GM21737 (cell line): ENCODE data around the gene F8.

ENCODE experiments used
- ATAC-seq: cut with Tn5 transposase; IDR thresholded peaks from one replicate; pipeline ENCODE4 v1.9.1; 2021; ENCODE audit warnings: mild to moderate bottlenecking, moderate library complexity; ENCODE audit not compliant: unreplicated experiment

The F8 gene

GRCh38 chrX:155022585-155022984, at the start of gene F8:
Gene F8, minus strand, starts transcription at chrX:155022723. Its CDS starts 171 bp downstream, at chrX:155022552.
- ATAC-seq, result no peak

DNA sequence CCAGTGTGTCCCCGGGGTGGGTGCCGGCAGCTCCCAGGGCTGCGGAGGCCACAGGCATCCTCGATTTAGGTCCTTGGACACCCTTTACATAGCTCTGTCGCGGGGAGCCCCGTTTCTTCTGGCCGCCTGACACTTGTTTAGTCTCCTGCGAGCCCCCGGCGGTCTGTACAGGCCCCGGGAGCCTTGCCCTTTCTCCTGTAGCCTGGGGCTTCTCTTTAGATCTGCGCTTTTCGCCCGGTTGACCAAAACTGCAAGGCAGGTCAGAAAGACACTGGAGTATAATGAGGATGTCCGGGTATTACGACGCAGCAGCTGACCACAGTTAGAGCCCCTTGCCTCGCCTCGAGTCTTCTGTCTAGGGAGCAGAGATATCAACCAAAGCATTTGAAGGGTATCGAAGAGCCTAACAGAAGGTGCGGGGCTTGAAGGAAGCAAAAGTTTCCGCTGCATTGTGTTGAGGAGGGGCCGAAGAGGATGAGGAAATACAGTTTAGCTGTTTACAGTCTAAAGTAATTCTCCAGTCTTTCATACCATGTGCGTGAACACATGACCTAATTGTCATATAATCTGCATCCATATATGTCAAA, 49.3 kb upstream of the F8 start:
- ATAC-seq, result peak; percentile 13

DNA sequence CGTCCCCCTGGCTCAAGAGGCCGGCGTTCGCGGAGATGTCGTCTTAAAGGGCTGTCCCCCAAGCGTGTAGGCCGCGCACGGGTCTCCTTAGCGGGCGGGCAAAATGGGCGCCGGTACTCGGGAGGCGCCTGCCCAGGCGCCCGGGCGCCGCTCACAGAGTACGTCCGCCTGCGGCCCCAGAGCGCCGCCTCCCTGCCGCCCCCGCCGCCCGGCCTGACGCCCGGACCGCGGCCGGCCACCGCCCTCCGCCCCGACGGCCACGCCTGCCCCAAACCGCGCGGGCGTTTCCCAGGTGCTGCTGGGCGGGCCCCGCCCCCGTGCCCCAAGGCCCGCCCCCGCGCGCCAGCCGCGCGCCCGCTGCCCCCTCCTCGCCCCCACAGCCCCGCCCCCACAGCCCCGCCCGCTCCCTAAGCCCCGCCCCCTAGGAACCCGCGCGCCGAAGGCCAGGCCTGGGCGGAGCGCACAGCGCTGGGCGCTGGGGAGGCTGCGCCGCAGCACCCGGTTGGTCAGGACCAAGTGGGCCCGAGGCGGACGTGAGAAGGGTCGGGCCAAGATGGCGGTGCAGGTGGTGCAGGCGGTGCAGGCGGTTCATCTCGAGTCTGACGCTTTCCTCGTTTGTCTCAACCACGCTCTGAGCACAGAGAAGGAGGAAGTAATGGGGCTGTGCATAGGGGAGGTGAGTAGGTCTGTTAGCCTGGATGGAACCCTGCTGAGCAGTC, 48.6 kb upstream of the F8 start, which contains the start of the genes BRCC3, CMC4 and MTCP1:
Gene BRCC3, plus strand, starts transcription at position 534 of the 719 bp plus-strand sequence. Its CDS starts 20 bp downstream, at position 554.
Gene CMC4, minus strand, starts transcription at position 162 of the 719 bp plus-strand sequence. CDS start 7,113 bp downstream, outside the sequence.
Gene MTCP1, minus strand, starts transcription at position 162 of the 719 bp plus-strand sequence. CDS start 5,126 bp downstream, outside the sequence.
- peak; percentile 89 for ATAC-seq

- peak; percentile 22 for ATAC-seq
These were observed 48.1 kb upstream of the F8 start for GRCh38 chrX:155070663-155070974.

GRCh38 chrX:155070038-155070437, 47.5 kb upstream of the F8 start:
- ATAC-seq, result no peak

GRCh38 chrX:155069414-155069813, 46.9 kb upstream of the F8 start:
- no peak for ATAC-seq

DNA sequence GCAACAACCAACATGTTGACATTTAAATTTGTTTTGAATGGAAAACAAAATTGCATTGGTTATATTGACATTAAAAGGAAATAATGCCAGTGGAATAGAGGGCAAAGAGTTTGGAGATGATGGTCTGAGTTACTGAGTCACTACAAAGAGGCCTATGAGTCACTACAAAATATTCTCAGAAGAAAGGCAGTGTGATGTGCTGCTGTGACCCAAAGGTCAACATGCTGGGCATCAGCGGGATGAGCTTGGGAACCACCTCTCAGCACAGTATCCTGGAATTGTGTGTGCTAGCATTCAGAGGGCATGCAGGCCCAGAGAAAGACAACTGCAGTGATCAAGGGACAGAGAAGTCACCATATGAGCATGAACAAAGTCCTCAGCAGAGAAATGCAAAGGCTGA, 45.6 kb upstream of the F8 start:
- no peak for ATAC-seq

GRCh38 chrX:155065035-155065734, 42.7 kb upstream of the F8 start:
- no peak for ATAC-seq

- ATAC-seq, result no peak
These were observed 39.2 kb upstream of the F8 start for GRCh38 chrX:155061760-155062159.

DNA sequence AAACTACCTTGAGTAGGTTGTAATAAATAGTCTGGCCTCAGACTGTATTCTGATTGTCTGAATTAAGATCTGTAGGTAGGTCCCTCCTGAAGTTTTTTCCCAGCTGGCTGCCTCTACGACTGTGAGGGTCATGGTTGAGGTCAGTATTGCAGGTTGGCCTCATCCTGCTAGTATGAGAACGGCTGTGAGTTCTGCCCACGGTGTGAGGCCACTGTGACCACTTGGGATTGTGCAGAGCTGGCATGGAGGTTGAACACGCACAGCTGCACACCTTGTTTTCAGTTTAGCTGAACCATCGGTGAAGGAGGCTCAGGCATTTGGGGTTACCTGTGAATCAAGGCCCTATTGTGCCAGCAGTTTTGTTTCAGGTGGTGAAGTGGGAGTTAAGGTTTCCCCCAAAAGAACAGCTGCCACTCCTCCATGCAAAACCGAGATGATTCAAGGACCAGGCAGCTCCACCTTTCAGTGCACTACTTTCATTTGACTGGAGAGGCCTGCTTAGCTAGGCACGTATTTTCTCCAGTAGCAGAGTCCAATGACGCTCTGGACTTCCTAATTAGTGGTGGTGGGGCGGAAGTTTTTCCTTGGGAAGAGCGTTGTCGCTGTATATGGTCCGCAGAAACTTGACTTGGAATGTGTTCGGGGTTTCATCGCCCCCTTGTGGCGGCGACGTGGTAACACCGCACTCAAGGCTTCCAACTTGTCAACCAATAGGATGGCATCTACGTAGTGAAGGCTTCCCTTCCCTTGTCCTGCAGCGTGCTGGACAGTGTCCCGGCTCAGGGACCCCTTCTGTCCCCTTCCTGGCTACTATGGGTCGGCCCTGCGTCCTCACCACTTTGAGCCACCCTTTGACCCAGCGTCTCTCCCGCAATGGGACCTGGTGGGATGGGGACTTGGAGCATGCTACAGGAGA, 34.6 kb upstream of the F8 start:
- peak; percentile 70 for ATAC-seq

DNA sequence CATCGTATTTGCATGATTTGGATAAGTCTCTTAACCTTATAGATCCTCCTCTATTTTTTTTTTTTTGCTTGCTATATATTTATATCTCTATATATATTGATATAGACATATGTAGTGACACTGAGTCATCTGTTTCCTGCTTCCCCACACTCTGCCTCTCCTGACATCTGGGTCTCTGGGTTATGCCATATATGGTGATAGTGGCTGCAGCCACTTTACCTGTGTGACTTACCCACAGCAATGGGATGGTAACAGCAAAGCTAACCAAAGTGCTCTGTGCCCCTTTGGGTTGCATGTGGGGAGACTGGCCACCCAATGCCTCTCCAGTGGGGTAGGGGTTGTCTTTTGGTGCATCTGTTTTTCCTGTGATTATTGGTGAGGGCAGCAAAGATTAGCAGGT, 33.9 kb upstream of the F8 start:
- ATAC-seq, result no peak

DNA sequence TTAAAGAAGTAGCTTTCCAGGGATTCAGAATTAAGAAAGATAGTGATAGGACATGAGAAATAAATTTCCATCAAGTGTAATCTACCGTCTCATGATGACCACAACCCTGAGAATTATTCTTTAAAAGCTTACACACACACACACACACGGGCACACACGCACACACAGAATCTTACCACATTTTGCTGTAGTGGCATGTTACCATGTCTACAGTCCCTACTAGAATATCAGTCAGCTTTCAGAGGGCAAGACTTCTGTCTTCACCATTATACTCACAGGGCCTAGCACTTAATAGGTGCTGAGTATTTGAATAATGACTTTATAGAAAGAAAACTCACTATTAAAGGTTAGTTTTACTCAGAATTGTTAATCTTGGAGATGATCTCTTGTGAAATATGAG, 33.0 kb upstream of the F8 start:
- ATAC-seq, result no peak

- no peak for ATAC-seq
These were observed 31.7 kb upstream of the F8 start for GRCh38 chrX:155054255-155054654.

- no peak for ATAC-seq
These were observed 31.1 kb upstream of the F8 start for GRCh38 chrX:155053656-155054055.

DNA sequence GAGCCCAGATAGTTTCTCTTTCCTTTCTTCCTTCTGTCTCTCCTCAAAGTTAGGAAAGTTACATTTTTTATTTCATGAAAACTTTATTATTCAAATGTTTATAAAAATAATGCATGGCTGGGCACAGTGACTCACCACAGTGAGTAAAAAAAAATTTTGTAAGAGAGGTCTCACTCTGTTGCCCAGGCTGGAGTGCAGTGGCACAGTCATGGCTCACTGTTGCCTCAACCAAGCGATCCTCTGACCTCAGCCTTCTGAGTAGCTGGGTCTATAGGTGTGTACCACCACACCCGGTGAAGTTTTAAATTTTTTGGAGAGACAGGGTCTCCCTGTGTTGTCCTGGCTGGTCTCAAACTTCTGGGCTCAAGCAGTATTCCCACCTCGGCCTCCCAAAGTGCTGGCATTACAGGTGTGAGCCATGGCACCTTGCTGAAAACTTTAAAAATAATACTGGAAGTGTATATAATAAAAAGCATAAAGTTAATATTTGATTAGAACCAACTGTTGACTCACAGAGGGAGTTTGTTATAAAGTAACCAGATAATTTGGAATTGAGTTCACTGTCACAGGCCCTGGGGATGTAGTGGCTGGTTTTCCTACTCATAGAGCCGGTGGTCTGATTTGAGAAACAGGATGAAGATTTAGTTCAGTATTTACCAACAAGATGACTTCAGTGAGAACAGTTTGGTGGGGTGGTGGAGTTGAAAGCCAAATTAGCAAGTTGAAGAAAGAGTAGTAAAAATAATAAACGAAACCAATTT, 30.4 kb upstream of the F8 start:
- ATAC-seq, result no peak

DNA sequence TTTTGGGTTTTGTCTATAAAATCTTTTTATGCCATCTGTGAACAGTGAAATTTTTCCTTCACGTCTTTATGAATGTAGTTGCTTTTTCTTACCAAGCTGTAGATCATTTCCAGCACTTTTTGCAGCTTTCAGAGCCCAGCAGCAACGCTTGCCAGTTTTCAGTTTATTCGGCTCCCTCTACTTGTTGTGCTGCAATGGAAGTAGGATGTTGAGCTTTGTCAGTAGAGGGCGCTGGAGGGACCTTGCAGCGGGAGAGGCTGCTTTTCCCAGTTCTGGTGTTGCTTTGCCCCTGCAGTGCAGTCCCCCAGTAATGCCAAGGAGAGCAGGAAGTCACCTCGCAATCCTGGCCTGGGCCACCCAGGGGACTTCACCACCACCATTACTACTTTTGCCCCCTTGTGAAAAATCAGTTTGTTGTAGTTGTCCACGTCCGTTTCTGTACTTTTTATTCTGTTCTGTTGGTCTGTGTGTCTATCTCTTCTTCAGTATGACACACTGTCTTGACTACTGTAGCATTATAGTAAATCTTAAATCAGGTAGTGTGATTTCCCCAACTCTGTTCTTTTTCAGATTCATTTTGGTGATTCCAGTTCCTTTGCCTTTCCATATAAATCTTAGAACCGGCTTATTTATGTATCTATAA, 26.6 kb upstream of the F8 start:
- ATAC-seq, result no peak

DNA sequence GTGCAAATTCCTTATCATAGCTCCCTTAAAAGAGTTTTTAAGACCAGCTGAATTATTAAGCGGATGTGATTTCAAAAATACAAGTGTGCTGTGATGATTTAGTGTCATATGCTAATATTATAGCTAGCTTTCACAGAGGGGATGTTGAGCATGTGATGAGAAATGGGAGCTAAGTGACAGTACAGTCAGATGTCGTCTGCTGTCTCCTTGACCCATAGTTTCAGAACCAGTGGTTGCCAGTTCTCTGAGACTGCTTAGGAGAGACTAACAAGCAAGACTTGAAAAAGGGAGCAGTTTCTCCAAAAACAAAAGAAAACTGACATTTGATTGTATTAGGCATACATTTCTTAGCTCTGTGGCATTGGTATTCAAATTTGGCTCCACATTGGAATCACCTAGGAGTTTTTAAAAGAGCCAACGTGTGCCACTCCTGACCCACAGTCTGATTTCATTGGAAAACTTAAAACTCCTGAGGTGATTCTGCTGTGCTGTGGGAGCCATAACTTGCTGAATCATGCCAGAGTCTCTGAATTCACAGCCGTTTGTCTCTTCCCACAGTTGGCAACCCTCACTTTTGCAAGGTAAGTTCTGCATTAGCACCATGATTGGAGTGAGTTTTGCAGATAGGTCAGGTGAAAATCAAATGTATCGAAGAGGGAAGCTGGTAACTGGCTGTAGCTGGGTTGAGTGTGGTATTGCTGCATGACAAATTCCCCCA, 24.4 kb upstream of the F8 start:
- no peak for ATAC-seq

GRCh38 chrX:155046129-155046810, 23.7 kb upstream of the F8 start:
- ATAC-seq, result no peak
